ENCODE data around the gene FAM216B. TPM values are rescaled to one million over a fixed set of nuclear protein-coding genes. Genes with fewer than 3 reads are reported as not detected.

FAM216B gene
- total and polyA plus RNA-seq, 2 experiments from 2014 or later, result 0.06 TPM; not detected in 1

GRCh38 chr13:42757678-42758420, 23.5 kb upstream of the FAM216B start:
- ATAC-seq, result no peak
- peaks cover 2% of the 10 kb centered on the region for H3K27me3 Mint-ChIP-seq (ENCODE audit: insufficient read depth, low read depth, poor library complexity)
- no peaks in the 10 kb centered on the region for H4K20me1 ChIP-seq (replicated peaks; ENCODE audit: insufficient read depth)
- TF ChIP-seq POLR2AphosphoS5 (IDR thresholded peaks at IDR 0.05; ENCODE audit: low read depth), result no peak
- TF ChIP-seq REST (IDR thresholded peaks at IDR 0.05; ENCODE audit: unreplicated experiment), result no peak
- TF ChIP-seq ZNF462 (CRISPR knock-in tag; IDR thresholded peaks at IDR 0.05), result no peak
- TF ChIP-seq STAT1 (IDR thresholded peaks at IDR 0.05; ENCODE audit: unreplicated experiment), result no peak
- TF ChIP-seq JUNB (IDR thresholded peaks at IDR 0.05; ENCODE audit: unreplicated experiment), result no peak
- TF ChIP-seq NANOG (IDR thresholded peaks at IDR 0.05; ENCODE audit: borderline replicate concordance), result no peak
- no peak for TF ChIP-seq CTCF (conservative IDR thresholded peaks at IDR 0.05; ENCODE audit: low read depth in 2 of 2)
- no peak for TF ChIP-seq EZH2 (IDR thresholded peaks at IDR 0.05; ENCODE audit: low read depth, unreplicated experiment)
- no peak for TF ChIP-seq EZH2phosphoT487 (IDR thresholded peaks at IDR 0.05; ENCODE audit: unreplicated experiment)
- TF ChIP-seq ETS1 (IDR thresholded peaks at IDR 0.05), result no peak
- no peak for TF ChIP-seq ZNF114 (CRISPR knock-in tag; IDR thresholded peaks at IDR 0.05)
- TF ChIP-seq CREB1 (CRISPR knock-in tag; IDR thresholded peaks at IDR 0.05; ENCODE audit: low read depth), result no peak
- no peak for TF ChIP-seq ZNF331 (CRISPR knock-in tag; IDR thresholded peaks at IDR 0.05; ENCODE audit: low read depth)
- no peak overlapping the region for H3K4me3 ChIP-seq
- no peak overlapping the region for H3K4me2 ChIP-seq
- H3K27ac Mint-ChIP-seq, result no peak overlapping the region
- H3K36me3 ChIP-seq (ENCODE audit: insufficient read depth), result no peaks in the 10 kb centered on the region
- peaks cover 7% of the 10 kb centered on the region; the same call in 1 of the 2 replicates for H3K4me1 ChIP-seq (ENCODE audit: insufficient read depth)
- no peak overlapping the region for H2AFZ ChIP-seq
- H3K27ac ChIP-seq (ENCODE audit: low read depth), result no peak overlapping the region
- H3K4me3 Mint-ChIP-seq, result no peak overlapping the region
- H3K79me2 ChIP-seq (replicated peaks; ENCODE audit: insufficient read depth), result no peaks in the 10 kb centered on the region
- H3K9me2 ChIP-seq (ENCODE audit: insufficient read depth), result 0 out of 2 replicates have a peak, but pooled peaks cover 12% of the 10 kb centered on the region
- no peaks in the 10 kb centered on the region for H3K36me3 Mint-ChIP-seq (ENCODE audit: low read depth)
- DNase-seq (ENCODE audit: low spot score), result no peak
- H3F3A ChIP-seq (replicated peaks; ENCODE audit: low read depth), result no peaks in the 10 kb centered on the region
- H3K27me3 ChIP-seq (ENCODE audit: insufficient read depth), result no peaks in the 10 kb centered on the region
- H3K9me3 Mint-ChIP-seq, result no peaks in the 10 kb centered on the region
- 0 out of 3 replicates have a peak, but pooled peaks cover 6% of the 10 kb centered on the region for H3K4me1 Mint-ChIP-seq

Measured in GM23338 (cell line).